ENCODE measurements around the gene DTX4. TPM values are rescaled to one million over a fixed set of nuclear protein-coding genes. Genes with fewer than 3 reads are reported as not detected.
A peak's percentile ranks its signal among the peaks of the same experiment; 100 is the strongest.

DTX4 gene
- total RNA-seq, 1 donor from 2014 or later = 7.4 TPM

DNA sequence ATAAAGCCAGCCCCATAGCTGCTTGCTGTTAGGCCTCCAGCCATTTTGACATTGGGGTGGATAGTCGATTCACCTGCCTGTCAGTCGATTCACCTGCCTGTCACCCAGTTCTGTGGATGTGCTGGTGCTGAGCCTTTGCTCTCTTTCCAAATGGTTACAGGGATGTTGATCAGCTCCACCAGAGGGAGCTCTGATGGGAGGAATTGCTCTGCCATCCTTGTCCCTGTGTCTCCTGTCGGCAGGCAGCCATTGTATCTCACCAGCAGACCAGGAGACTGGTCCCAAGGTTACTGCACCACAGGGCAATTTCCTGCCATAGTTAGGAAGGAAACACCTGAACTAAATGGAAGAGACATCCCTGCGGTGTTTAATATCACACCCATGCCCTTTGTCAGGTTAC, 34.7 kb downstream of the DTX4 start:
- DNase-seq (ENCODE audit: low read depth) = no peak
- H3K4me3 ChIP-seq (ENCODE audit: low read depth, low read length) = no peak overlapping the region
- H3K36me3 ChIP-seq (ENCODE audit: control insufficient read depth, insufficient read depth, low read length) = no peaks in the 10 kb centered on the region
- no peaks in the 10 kb centered on the region for H3K27me3 ChIP-seq (ENCODE audit: control insufficient read depth, insufficient read depth, low read length)
- TF ChIP-seq, protein P1, sequence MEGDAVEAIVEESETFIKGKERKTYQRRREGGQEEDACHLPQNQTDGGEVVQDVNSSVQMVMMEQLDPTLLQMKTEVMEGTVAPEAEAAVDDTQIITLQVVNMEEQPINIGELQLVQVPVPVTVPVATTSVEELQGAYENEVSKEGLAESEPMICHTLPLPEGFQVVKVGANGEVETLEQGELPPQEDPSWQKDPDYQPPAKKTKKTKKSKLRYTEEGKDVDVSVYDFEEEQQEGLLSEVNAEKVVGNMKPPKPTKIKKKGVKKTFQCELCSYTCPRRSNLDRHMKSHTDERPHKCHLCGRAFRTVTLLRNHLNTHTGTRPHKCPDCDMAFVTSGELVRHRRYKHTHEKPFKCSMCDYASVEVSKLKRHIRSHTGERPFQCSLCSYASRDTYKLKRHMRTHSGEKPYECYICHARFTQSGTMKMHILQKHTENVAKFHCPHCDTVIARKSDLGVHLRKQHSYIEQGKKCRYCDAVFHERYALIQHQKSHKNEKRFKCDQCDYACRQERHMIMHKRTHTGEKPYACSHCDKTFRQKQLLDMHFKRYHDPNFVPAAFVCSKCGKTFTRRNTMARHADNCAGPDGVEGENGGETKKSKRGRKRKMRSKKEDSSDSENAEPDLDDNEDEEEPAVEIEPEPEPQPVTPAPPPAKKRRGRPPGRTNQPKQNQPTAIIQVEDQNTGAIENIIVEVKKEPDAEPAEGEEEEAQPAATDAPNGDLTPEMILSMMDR (IDR thresholded peaks at IDR 0.05; ENCODE audit: insufficient read depth, low read length, poor library complexity, severe bottlenecking) = peak; percentile 57

DNA sequence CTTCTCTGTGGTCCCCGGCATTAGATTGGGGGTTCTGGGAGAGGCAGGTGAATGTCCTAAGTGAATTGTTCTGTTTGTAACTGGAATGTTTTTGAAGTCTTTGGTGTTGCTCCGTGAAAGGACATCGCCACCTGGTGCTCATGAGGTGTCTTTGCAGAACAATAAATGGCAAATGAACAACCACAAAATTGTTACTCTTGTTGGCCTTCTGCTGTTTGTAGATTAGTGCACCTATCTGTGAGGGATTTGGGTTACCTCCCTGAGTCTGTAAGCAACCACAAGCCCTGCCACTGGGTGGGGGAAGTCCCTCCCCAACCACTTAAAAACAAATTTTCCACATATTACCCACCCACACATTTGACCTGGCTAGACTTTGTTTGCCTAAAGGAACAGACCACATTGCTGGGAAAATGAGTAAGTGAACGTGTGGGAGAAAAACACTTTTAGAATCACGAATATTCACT, 36.1 kb downstream of the DTX4 start:
- TF ChIP-seq, protein P1 (IDR thresholded peaks at IDR 0.05; ENCODE audit: insufficient read depth, low read length, poor library complexity, severe bottlenecking) = peak; percentile 61

GRCh38 chr11:59208956-59209355, 37.0 kb downstream of the DTX4 start:
- TF ChIP-seq, protein P1 (IDR thresholded peaks at IDR 0.05; ENCODE audit: insufficient read depth, low read length, poor library complexity, severe bottlenecking) = no peak
- DNase-seq (ENCODE audit: low read depth) = no peak
- Histone ChIP-seq H3K27me3 (ENCODE audit: control insufficient read depth, insufficient read depth, low read length) (no peaks in the 10 kb centered on the region), H3K4me3 (ENCODE audit: low read depth, low read length) (no peak overlapping the region), H3K36me3 (ENCODE audit: control insufficient read depth, insufficient read depth, low read length) (no peaks in the 10 kb centered on the region)

More for the DNA sequence above, 36.1 kb downstream of the DTX4 start:
- Histone ChIP-seq H3K27me3 (ENCODE audit: control insufficient read depth, insufficient read depth, low read length) (no peaks in the 10 kb centered on the region), H3K36me3 (ENCODE audit: control insufficient read depth, insufficient read depth, low read length) (no peaks in the 10 kb centered on the region), H3K4me3 (ENCODE audit: low read depth, low read length) (no peak overlapping the region)
- DNase-seq (ENCODE audit: low read depth) = peak; percentile 55

DNA sequence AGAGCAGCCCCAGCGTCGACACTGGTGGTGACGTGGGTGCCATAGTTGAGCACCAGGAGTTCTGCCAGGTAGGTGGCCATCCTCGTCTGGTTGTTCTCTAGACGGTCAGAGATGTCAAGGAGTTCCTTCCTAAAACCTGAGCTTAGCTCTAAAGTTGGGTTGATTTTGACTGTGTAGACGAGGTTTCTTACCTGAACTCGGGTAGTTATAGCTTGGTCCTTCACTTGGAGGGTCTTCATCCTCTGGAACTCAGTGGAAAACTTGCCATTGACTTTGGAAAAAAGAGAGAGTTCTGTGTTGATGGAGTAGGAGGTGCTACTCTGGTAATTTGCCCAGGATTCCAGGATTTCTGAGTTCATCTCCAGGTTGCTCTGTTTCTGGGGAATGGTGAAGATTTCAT, 40.3 kb downstream of the DTX4 start:
- DNase-seq (ENCODE audit: low read depth) = no peak
- H3K4me3 ChIP-seq (ENCODE audit: low read depth, low read length) = no peak overlapping the region
- no peaks in the 10 kb centered on the region for H3K27me3 ChIP-seq (ENCODE audit: control insufficient read depth, insufficient read depth, low read length)
- H3K36me3 ChIP-seq (ENCODE audit: control insufficient read depth, insufficient read depth, low read length) = no peaks in the 10 kb centered on the region
- TF ChIP-seq, protein P1 (IDR thresholded peaks at IDR 0.05; ENCODE audit: insufficient read depth, low read length, poor library complexity, severe bottlenecking) = no peak

DNA sequence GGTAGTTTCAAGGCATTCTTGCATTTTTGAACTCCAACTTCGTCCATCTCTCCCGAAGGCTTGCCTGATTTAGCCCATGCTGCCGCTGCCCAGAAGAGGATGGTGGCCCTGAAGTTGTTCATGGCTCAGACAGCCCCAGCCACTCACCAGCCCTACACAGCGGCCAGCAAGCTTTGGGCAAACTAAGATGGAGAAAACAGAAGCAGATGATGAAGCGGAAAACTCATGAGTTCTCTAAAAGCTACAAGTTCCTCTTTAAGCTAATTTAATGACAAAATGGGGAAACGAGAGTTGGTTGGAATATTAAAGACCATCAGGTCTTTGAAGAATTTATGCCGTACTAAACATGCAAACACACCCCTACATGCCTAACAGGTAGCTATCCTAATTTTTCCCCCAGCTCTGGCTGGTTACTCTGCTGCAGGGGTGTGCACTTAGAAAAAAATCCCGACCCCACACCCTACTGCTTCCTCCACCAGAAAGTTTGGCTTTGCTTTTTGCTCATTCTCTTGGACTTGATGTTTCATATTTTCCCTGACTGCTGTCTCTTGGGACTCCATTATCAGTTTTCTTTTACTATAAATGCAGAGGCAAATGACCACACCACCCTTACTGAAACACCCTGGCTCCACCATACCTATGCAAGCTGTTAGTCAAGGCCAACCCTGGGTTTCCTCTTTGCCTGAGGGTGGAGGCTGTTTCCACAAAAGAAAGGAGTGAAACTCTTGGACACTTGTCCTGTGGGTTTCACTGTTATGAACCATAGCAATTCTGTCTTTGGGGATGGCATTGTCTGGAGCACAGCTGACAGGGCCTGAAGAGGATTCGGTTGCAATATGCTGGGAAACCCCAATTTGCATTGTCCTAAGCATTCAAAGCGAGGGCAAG, 41.1 kb downstream of the DTX4 start, which contains the start of gene MPEG1:
Gene MPEG1 (minus strand): TSS at position 184 of the 888 bp plus-strand sequence. CDS start 62 bp downstream, at position 122.
- Histone ChIP-seq H3K27me3 (ENCODE audit: control insufficient read depth, insufficient read depth, low read length) (no peaks in the 10 kb centered on the region), H3K36me3 (ENCODE audit: control insufficient read depth, insufficient read depth, low read length) (no peaks in the 10 kb centered on the region), H3K4me3 (ENCODE audit: low read depth, low read length) (no peak within 1 kb of the TSS)
- no peak for DNase-seq (ENCODE audit: low read depth)
- TF ChIP-seq, protein P1 (IDR thresholded peaks at IDR 0.05; ENCODE audit: insufficient read depth, low read length, poor library complexity, severe bottlenecking) = no peak

All from kidney epithelial cell (primary cell).